EH (cell line): ENCODE measurements around the gene VPS13D.
A peak's percentile ranks its signal among the peaks of the same experiment; 100 is the strongest.
"Not testable (repeated sequence)": the region's sequence is repeated elsewhere in the genome, so short reads cannot be mapped to it uniquely, and the experiment has no call there.

Source experiments
- DNase-seq: peaks from one replicate; pipeline ENCODE4 v3.0.0-alpha.2; 2015; ENCODE audit warnings: low read depth

Gene VPS13D

GRCh38 chr1:12372761-12373160 lies 142.9 kb downstream of the VPS13D start:
- DNase-seq = no peak

- DNase-seq = no peak
Observed at GRCh38 chr1:12375133-12375829, 145.5 kb downstream of the VPS13D start.

GRCh38 chr1:12376236-12377045 lies 146.6 kb downstream of the VPS13D start:
- DNase-seq = no peak

GRCh38 chr1:12380326-12381249 lies 150.8 kb downstream of the VPS13D start:
- DNase-seq = peak; percentile 10

GRCh38 chr1:12383001-12383400 lies 153.2 kb downstream of the VPS13D start:
- DNase-seq = no peak

GRCh38 chr1:12383786-12384185 lies 154.0 kb downstream of the VPS13D start:
- DNase-seq = peak; percentile 77

- DNase-seq = no peak
Observed at GRCh38 chr1:12384836-12385456, 155.1 kb downstream of the VPS13D start.

GRCh38 chr1:12386130-12386529 lies 156.3 kb downstream of the VPS13D start:
- no peak for DNase-seq

- peak; percentile 12 for DNase-seq
Observed at GRCh38 chr1:12387641-12388040, 157.8 kb downstream of the VPS13D start.

GRCh38 chr1:12390296-12390695 lies 160.5 kb downstream of the VPS13D start:
- not testable (repeated sequence) for DNase-seq

GRCh38 chr1:12397462-12398450 lies 167.9 kb downstream of the VPS13D start:
- DNase-seq = no peak

- no peak for DNase-seq
Observed at GRCh38 chr1:12398479-12398878, 168.6 kb downstream of the VPS13D start.

- no peak for DNase-seq
Observed at GRCh38 chr1:12400027-12400693, 170.3 kb downstream of the VPS13D start.

GRCh38 chr1:12402159-12402673 lies 172.4 kb downstream of the VPS13D start:
- no peak for DNase-seq

- no peak for DNase-seq
Observed at GRCh38 chr1:12402842-12403241, 173.0 kb downstream of the VPS13D start.

- DNase-seq = no peak
Observed at GRCh38 chr1:12404918-12405317, 175.1 kb downstream of the VPS13D start.

GRCh38 chr1:12405325-12406210 lies 175.7 kb downstream of the VPS13D start:
- DNase-seq = peak; percentile 71

GRCh38 chr1:12406211-12407021 lies 176.6 kb downstream of the VPS13D start:
- peak; percentile 11 for DNase-seq
